ENCODE measurements around the gene EFCC1.

GRCh38 chr3:128956440-128956839 is 44.7 kb upstream of the EFCC1 start:
- TF ChIP-seq EZH2 (optimal IDR thresholded peaks at IDR 0.05; ENCODE audit: low read depth, low read length) (no peak), CTCF (IDR thresholded peaks at IDR 0.05; ENCODE audit: low read length) (no peak)
